ENCODE results near the gene IKBKE.
A peak's percentile ranks its signal among the peaks of the same experiment; 100 is the strongest.
"Not testable (repeated sequence)": the region's sequence is repeated elsewhere in the genome, so short reads cannot be mapped to it uniquely, and the experiment has no call there.

The IKBKE gene

DNA sequence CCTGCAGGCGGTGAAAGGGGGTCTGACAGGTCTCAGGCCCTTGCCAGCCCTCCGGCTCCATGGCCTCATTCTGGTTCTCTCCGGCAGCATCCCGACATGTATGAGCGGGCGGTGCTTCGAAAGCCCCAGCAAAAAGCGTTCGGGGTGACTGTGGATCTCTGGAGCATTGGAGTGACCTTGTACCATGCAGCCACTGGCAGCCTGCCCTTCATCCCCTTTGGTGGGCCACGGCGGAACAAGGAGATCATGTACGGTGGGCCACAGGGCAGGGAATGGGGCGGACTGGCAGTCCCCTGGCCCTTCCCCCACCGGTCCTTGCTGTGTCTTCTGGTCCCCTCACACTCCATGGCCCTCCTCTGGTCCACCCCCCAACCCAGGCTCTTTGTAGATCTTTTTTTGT, 6.3 kb downstream of the IKBKE start:
- no peak for DNase-seq

- DNase-seq: no peak
Observed at GRCh38 chr1:206477110-206477509, 6.8 kb downstream of the IKBKE start.

DNA sequence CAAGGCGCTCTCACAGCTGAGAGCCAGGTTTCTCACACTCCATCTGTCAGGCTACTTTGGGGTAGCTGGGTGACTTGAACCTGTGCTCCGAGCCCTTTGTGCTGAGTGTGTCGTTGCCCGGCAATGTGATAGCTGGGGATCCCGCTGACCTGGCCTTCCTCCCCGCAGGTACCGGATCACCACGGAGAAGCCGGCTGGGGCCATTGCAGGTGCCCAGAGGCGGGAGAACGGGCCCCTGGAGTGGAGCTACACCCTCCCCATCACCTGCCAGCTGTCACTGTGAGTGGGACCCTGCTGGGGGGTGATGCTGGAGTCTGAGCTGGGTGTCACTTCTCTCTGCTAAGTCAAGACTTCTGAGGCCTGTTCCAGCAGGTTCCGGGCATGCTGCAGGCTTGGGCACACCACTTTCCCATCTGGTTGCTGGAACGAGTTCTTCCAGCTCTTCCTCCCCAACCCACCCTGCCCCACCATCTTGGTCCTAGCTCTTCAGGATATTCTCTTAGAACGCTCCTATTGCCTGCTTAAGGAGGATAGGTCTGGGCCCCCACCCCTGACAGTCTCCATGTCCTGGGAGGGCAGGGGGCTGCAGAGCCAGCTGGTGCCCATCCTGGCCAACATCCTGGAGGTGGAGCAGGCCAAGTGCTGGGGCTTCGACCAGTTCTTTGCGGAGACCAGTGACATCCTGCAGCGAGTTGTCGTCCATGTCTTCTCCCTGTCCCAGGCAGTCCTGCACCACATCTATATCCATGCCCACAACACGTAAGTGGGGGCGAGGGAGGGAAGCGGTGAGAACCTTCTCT, 7.5 kb downstream of the IKBKE start:
- no peak for DNase-seq

DNA sequence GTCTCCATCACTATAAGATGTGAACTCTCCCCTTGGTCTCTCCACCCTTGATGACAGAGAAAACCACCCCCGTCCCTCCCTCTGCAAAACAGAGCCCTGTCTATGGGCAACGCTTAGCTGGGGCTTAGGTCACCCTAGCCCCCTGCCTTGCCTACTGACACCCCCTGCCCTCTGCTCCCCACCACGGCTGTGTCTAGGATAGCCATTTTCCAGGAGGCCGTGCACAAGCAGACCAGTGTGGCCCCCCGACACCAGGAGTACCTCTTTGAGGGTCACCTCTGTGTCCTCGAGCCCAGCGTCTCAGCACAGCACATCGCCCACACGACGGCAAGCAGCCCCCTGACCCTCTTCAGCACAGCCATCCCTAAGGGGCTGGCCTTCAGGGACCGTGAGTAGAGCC, 8.5 kb downstream of the IKBKE start:
- DNase-seq: no peak

- DNase-seq: peak; percentile 13
Observed at GRCh38 chr1:206479183-206480125, 9.2 kb downstream of the IKBKE start.

DNA sequence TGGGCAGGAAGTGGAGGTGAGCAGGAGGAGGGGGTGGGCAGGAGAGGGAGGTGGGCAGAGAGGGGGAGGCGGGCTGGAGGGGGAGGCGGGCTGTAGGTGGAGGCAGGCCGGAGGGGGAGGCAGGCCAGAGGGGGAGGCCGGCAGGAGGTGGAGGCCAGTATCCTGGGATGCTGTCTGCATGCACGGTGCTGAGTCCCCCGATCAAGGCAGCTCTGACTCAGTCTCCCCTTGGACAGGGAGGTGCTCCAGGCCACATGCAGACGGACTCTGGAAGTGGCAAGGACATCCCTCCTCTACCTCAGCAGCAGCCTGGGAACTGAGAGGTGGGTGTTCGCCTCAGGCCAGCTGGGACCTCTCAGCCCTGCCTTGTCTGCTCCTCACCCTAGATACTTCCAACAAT, 9.9 kb downstream of the IKBKE start:
- DNase-seq: no peak

GRCh38 chr1:206482611-206483010, 12.3 kb downstream of the IKBKE start:
- DNase-seq: no peak

- not testable (repeated sequence) for DNase-seq
Observed at GRCh38 chr1:206483864-206484263, 13.6 kb downstream of the IKBKE start.

DNA sequence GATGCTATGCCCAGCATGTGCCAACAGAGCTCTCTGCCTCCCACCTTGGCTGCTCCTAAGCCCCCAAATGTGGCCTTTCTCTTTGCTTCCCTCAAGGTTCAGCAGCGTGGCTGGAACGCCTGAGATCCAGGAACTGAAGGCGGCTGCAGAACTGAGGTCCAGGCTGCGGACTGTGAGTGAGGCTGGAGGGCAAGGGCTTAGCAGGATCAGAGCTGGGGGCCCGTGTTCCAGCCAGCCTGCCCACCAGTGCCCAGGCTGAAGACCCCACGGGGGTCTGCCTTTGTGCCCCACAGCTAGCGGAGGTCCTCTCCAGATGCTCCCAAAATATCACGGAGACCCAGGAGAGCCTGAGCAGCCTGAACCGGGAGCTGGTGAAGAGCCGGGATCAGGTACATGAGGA, 14.6 kb downstream of the IKBKE start:
- DNase-seq: no peak

DNA sequence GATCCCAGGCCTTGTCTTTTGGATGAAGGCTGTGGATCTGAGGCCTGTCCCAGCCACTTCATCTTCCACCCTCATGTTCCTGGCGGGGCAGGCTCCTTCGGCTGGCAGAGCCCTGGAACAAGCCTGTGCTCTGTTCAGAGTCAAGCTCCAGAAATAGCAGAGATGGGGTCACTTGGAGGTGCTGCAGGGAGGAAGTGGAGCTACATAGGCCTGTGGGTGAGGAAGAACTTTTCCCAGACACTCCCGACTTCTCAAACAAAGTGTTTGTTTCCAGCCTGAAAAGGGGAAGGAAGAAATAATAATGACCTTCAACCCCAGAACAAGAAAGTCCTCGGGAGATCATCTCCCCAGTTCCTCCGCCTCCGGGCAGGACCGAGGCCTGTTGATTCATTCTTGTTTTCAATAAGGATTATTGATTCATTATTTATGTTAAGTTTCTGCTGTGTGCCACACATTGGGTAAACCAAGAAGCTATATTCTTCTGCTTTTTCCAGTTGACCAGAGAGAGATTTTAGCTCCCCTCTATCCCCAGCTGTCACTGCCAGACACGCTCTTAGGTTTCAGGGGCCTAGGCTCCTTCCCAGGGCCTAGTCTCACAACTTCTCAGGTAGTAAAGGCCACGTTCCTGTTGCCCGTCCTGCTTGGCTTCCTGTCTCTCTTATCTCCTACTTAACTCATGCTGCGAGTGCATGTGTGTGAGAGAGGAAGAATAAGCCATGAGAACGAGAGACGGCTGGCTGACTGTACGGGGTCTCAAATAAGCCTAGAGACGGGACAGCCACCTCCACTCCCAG, 16.9 kb downstream of the IKBKE start:
- no peak for DNase-seq

- no peak for DNase-seq
Observed at GRCh38 chr1:206487970-206488369, 17.7 kb downstream of the IKBKE start.

DNA sequence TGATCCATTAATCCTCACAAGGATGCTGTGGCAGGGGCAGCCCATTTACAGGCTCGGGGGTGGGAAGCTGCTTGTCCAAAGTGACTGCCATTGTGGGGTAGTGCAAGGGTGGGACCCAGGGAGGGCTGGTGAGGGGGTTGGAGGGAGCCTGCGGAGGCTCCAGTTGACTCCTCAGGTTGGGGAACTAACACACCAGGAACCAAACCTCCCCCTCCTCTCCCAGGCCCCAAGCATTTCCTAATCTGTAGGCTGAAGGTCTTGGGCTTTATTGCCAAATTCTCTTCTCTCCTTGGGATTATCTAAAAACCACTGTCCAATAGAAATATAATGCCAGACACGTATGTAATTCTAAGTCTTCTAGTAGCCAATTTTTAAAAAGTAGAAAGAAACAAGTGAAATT, 18.2 kb downstream of the IKBKE start:
- DNase-seq: no peak

- peak; percentile 27 for DNase-seq
Observed at GRCh38 chr1:206489980-206490770, 19.9 kb downstream of the IKBKE start.

- no peak for DNase-seq
Observed at GRCh38 chr1:206490771-206491405, 20.6 kb downstream of the IKBKE start.

- no peak for DNase-seq
Observed at GRCh38 chr1:206491616-206492015, 21.3 kb downstream of the IKBKE start.

DNA sequence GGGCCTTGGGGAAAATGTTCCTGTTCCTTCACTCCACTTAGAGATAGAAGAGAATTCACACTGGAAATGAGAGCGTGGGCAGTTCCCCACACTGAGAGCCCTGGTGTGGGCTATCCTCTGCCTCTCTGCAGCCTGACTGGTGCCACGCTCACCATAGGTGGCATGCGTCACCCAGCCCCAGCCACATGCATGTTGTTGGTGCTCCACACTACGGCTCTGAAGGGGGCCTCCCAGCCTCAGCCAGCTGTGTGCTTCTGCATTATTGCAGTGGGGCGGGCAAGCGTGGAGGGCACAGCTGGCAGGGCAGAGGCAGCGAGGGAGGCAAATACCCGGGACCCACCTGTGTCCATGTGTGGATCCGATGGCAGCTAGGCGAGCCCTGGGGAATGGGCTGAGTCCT, 22.3 kb downstream of the IKBKE start:
- no peak for DNase-seq

DNA sequence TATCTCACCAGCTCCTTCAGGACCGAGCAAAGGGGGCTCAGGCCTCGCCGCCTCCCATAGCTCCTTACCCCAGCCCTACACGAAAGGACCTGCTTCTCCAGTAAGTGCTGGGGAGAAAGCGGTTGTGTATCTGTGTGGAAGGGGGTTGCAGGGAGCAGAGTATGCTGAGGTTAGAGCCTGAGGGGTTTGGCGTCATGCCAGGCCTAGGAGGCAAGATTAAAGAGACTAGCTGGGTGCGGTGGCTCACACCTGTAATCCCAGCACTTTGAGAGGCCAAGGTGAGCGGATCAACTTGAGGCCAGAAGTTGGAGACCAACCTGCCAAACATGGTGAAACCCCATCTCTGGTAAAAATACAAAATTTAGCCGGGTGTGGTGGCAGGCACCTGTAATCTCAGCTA, 23.0 kb downstream of the IKBKE start:
- DNase-seq: no peak

- no peak for DNase-seq
Observed at GRCh38 chr1:206495011-206495461, 24.8 kb downstream of the IKBKE start.

GRCh38 chr1:206495493-206496046, 25.3 kb downstream of the IKBKE start:
- no peak for DNase-seq

DNA sequence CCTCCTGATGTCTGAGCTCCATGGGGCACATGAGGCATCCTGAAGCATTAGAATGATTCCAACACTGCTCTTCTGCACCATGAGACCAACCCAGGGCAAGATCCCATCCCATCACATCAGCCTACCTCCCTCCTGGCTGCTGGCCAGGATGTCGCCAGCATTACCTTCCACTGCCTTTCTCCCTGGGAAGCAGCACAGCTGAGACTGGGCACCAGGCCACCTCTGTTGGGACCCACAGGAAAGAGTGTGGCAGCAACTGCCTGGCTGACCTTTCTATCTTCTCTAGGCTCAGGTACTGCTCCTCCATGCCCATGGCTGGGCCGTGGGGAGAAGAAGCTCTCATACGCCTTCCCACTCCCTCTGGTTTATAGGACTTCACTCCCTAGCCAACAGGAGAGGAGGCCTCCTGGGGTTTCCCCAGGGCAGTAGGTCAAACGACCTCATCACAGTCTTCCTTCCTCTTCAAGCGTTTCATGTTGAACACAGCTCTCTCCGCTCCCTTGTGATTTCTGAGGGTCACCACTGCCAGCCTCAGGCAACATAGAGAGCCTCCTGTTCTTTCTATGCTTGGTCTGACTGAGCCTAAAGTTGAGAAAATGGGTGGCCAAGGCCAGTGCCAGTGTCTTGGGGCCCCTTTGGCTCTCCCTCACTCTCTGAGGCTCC, 26.0 kb downstream of the IKBKE start:
- DNase-seq: no peak

GRCh38 chr1:206497363-206497762, 27.1 kb downstream of the IKBKE start:
- DNase-seq: no peak
